Ovary (tissue), 9 donors: ENCODE results near the gene E2F4. TPM values are rescaled to one million over a fixed set of nuclear protein-coding genes. Genes with fewer than 3 reads are reported as not detected.

Experiments used
- DNase-seq, 5 donors: peaks; one replicate each; pipeline ENCODE4 v3.0.0-alpha.2; 2019 to 2020
- H3K27ac ChIP-seq, 2 donors: fragments of 200-600 bp; one replicate each; pipeline versions ENCODE4 v1.5.1 to v1.8.0; 2019 to 2022
- H3K27me3 ChIP-seq: fragments of 200-600 bp; one replicate; pipeline ENCODE4 v1.8.0; 2022
- H3K36me3 ChIP-seq: fragments of 200-600 bp; sonication (generic); one replicate; pipeline ENCODE4 v1.5.1; 2019
- H3K4me1 ChIP-seq: one replicate; pipeline ENCODE4 v1.8.1; 2013; ENCODE audit warnings: mild to moderate bottlenecking, moderate library complexity; ENCODE audit not compliant: insufficient read depth
- H3K4me3 ChIP-seq: fragments of 200-600 bp; sonication (generic); one replicate; pipeline ENCODE4 v1.5.1; 2017
- H3K9me3 ChIP-seq, 2 donors: fragments of 200-600 bp in 1 of 2; sonication (generic) in 1 of 2; one replicate each; pipeline versions ENCODE4 v1.5.1 to v1.8.1; 2013 to 2019; ENCODE audit warnings: mild to moderate bottlenecking in 1 of 2, moderate library complexity in 1 of 2
- CTCF ChIP-seq, 3 donors: fragments of 450-650 bp in 2 of 3; fragments of 200-600 bp in 1 of 3; IDR thresholded peaks; one replicate each; pipeline versions ENCODE4 v1.5.1 to v1.8.0; 2016 to 2022; ENCODE audit warnings: antibody characterized with exemption in 3 of 3, mild to moderate bottlenecking in 1 of 3
- EP300 ChIP-seq: sonication (generic); formaldehyde crosslinking; IDR thresholded peaks from one replicate; pipeline ENCODE4 v1.6.1; 2017; ENCODE audit warnings: antibody characterized with exemption
- POLR2A ChIP-seq: fragments of 450-650 bp; IDR thresholded peaks from one replicate; pipeline ENCODE4 v1.6.1; 2017; ENCODE audit warnings: antibody characterized with exemption, mild to moderate bottlenecking, moderate library complexity
- WGBS, 3 donors: extraction: QIAGEN DNeasy Blood & Tissue Kit in 1 of 3; methylation state at CpG; one replicate each; pipeline versions ENCODE4 v1.1.5 to v1.1.7; 2013 to 2017; 5-methylcytosine and 5-hydroxymethylcytosine counted together
- intact Hi-C, 4 donors: fragments of 100-400 bp; cut with DNase I; formaldehyde crosslinking; loops; one replicate each; pipeline versions ENCODE4 v1.11.0 to v1.15.1; 2022 to 2023
- polyA plus RNA-seq, 2 donors: library from polyadenylated mRNA; stranded (reverse); fragments of 200-250 nt in 1 of 2; fragments of 350-450 nt in 1 of 2; fragmentation: Illumina TruSeq in 1 of 2; extraction: RNeasy Lipid Tissue Mini Kit (QIAGEN cat#74804) in 1 of 2; gene quantifications; one replicate each; pipeline ENCODE4 v1.2.3, GENCODE V29; 2013 to 2014
- total RNA-seq, 7 donors: library from RNA; depleted of rRNA in 2 of 7; stranded (reverse); fragments of >200 nt in 2 of 7; fragmentation: NEBNext Ultra II Directional in 3 of 7; extraction: Animal tissue kit (Norgen Biotek cat#: 25700) in 3 of 7; gene quantifications; one replicate each; pipeline versions ENCODE4 v1.1.0 to v1.2.4, GENCODE V29; 2016 to 2023
- donor health status: DM: no; HTN: no; CAD: no; lungs with moderate emphysema.
- donor health status: DM: no; HTN: no; CAD: no.
- donor health status: Bipolar disorder and iron deficiency.
- donor health status: DM: yes; HTN: yes; CAD: no.
- donor health status: DM: no; HTN: no; CAD: no.
- donor health status: DM: yes; HTN: yes; CAD: no.

The E2F4 gene
- total and polyA plus RNA-seq, 9 donors: 17.6 to 75.7 (median 49.7) TPM

DNA sequence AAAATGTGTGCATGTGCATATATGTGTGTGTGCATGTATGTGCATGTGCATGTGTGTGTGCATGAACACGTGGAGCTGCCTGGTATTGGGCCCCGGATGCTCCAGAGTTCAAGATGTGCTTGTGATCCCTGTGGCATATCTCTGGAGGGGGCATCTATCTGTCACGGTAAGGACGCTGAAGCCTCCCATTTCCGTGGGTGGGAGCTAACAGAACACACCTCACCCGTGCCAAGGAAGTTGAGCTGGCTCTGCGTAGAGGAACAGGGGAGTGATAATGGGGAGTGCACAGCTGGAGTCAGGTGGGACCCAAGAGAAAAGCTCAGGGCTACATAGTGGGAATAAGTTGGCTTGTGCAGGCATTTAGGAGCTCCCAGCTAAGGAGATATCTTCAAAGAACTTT lies 19.7 kb downstream of the E2F4 start:
- intact Hi-C loops: no loop called here
- 32 to 50% (median 39%) methylated on average over 7 of the region's 7 CpGs for WGBS, 3 donors
- peaks cover 9% of the 10 kb centered on the region for H3K4me1 ChIP-seq
- H3K27ac ChIP-seq: no peak overlapping the region
- no peak for DNase-seq
- H3K27me3 ChIP-seq: no peaks in the 10 kb centered on the region
- no peaks in the 10 kb centered on the region for H3K9me3 ChIP-seq
- no peaks in the 10 kb centered on the region for H3K36me3 ChIP-seq
- H3K4me3 ChIP-seq: no peak overlapping the region
- TF ChIP-seq POLR2A (no peak), CTCF (IDR thresholded peaks at IDR 0.05) (no peak), EP300 (no peak)

GRCh38 chr16:67212766-67213165 lies 20.8 kb downstream of the E2F4 start:
- H3K27ac ChIP-seq: no peak overlapping the region
- peaks cover 2% of the 10 kb centered on the region for H3K4me1 ChIP-seq
- H3K4me3 ChIP-seq: no peak overlapping the region
- H3K27me3 ChIP-seq: no peaks in the 10 kb centered on the region
- DNase-seq: no peak
- TF ChIP-seq EP300 (no peak), POLR2A (no peak), CTCF (IDR thresholded peaks at IDR 0.05) (no peak)
- H3K36me3 ChIP-seq: no peaks in the 10 kb centered on the region
- intact Hi-C loops: no loop called here
- H3K9me3 ChIP-seq: no peaks in the 10 kb centered on the region

DNA sequence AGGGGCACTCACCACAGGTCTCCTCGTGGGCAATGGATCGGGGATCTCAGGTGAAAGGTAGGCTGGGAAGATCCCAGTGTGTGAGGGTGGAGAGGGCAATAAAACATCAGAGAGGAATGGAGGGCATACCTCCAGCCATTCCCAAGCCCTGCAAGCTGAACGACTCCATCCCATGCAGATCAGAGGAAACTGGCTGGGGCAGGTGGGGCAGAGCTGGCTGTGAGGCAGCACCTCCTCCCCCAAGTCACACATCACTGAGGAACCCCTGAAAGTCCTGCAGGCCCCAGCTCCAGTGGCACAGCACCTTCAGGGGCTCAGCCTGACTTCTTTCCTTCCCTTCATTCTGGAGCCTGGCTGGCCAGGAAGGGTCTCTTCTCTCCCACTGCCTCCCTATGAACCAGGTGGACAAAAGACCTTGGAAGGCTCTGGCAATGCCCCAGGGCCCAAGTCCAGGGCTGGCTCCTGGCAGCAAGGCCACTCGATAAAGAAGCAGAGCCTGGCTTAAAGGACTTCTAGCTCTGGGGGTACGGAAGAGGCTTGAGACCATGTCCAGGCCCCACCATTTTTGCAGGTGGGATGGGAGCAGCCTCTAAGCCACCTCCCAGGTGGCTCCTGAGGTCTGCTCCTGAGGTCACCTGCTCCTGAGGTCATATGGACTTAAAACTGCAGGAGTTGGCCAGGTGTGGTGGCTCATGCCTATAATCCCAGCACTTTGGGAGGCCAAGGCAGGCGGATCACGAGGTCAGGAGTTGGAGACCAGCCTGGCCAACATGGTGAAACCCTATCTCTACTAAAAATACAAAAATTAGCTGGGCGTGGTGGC lies 21.5 kb downstream of the E2F4 start:
- Histone ChIP-seq H3K36me3 (no peaks in the 10 kb centered on the region), H3K27ac (no peak overlapping the region), H3K27me3 (no peaks in the 10 kb centered on the region), H3K4me3 (no peak overlapping the region), H3K9me3 (no peaks in the 10 kb centered on the region), H3K4me1 (no peaks in the 10 kb centered on the region)
- DNase-seq: no peak
- TF ChIP-seq POLR2A (no peak), CTCF (IDR thresholded peaks at IDR 0.05) (no peak), EP300 (no peak)
- 64 to 71% (median 68%) methylated on average over 8 of the region's 8 CpGs for WGBS, 3 donors
- intact Hi-C loops: no loop called here

GRCh38 chr16:67215706-67216105 lies 23.8 kb downstream of the E2F4 start:
- Histone ChIP-seq H3K27me3 (no peaks in the 10 kb centered on the region), H3K36me3 (no peaks in the 10 kb centered on the region), H3K4me3 (no peak overlapping the region), H3K27ac (no peak overlapping the region), H3K9me3 (no peaks in the 10 kb centered on the region), H3K4me1 (no peaks in the 10 kb centered on the region)
- intact Hi-C loops: no loop called here
- no peak for DNase-seq
- no peak for TF ChIP-seq CTCF (IDR thresholded peaks at IDR 0.05)
- TF ChIP-seq POLR2A: no peak
- TF ChIP-seq EP300: no peak
- 68 to 71% (median 70%) methylated on average over 5 of the region's 5 CpGs for WGBS, 3 donors
